ENCODE measurements around the gene ENG.

- TF ChIP-seq CTCF (IDR thresholded peaks at IDR 0.05) = no peak
- TF ChIP-seq POLR2A (IDR thresholded peaks at IDR 0.05) = no peak
Measured at GRCh38 chr9:127788337-127789011, 66.0 kb downstream of the ENG start.

Data from esophagus squamous epithelium (tissue), 4 donors.